C4-2B (cell line): Measurements from ENCODE around the gene SCAPER.

ENCODE experiments used
- CTCF ChIP-seq: fragments of 450-650 bp; conservative IDR thresholded peaks from 2 replicates; pipeline ENCODE4 v1.5.1; 2017; ENCODE audit warnings: mild to moderate bottlenecking
- ZFX ChIP-seq: fragments of 450-650 bp; IDR thresholded peaks from 2 replicates; pipeline ENCODE4 v1.6.1; 2017

- no peak for TF ChIP-seq CTCF
- no peak for TF ChIP-seq ZFX
Observed at GRCh38 chr15:76376816-76377215, 528.3 kb downstream of the SCAPER start.
